ENCODE data around the gene UBE2U.
A peak's percentile ranks its signal among the peaks of the same experiment; 100 is the strongest.

GRCh38 chr1:64268653-64269557 is 65.5 kb downstream of the UBE2U start:
- TF ChIP-seq EZH2phosphoT487 (IDR thresholded peaks at IDR 0.05; ENCODE audit: borderline replicate concordance), result no peak
- TF ChIP-seq SIN3A (IDR thresholded peaks at IDR 0.05; ENCODE audit: low read depth), result no peak
- no peak for TF ChIP-seq POLR2A (IDR thresholded peaks at IDR 0.05; ENCODE audit: borderline replicate concordance, extremely low read depth, insufficient read depth, insufficient read length)
- no peak for TF ChIP-seq POLR2AphosphoS5 (IDR thresholded peaks at IDR 0.05; ENCODE audit: low read depth, low read length)
- TF ChIP-seq EZH2 (IDR thresholded peaks at IDR 0.05), result no peak
- peak; percentile 54 to 80 (median 63) for TF ChIP-seq CTCF (IDR thresholded peaks at IDR 0.05 in 2 of 3, conservative IDR thresholded peaks at IDR 0.05 in 1 of 3; ENCODE audit: borderline replicate concordance in 1 of 3, insufficient read depth in 1 of 3, low read depth in 2 of 3, low read length in 2 of 3)
- no peak for TF ChIP-seq SP1 (IDR thresholded peaks at IDR 0.05; ENCODE audit: low read depth)
- TF ChIP-seq MAX (IDR thresholded peaks at IDR 0.05), result no peak
- TF ChIP-seq ATF3 (IDR thresholded peaks at IDR 0.05), result no peak
- TF ChIP-seq YY1 (IDR thresholded peaks at IDR 0.05; ENCODE audit: extremely low read depth, insufficient replicate concordance, low read depth, low read length), result peak; percentile 16
- TF ChIP-seq CEBPB (IDR thresholded peaks at IDR 0.05; ENCODE audit: low read depth), result no peak
- TF ChIP-seq SRF (IDR thresholded peaks at IDR 0.05; ENCODE audit: low read depth), result no peak
